HG02884 (cell line): ENCODE data around the gene RASL12.

Experiments used
- ATAC-seq: cut with Tn5 transposase; IDR thresholded peaks from one replicate; pipeline ENCODE4 v1.9.1; 2021; ENCODE audit warnings: mild to moderate bottlenecking, moderate library complexity; ENCODE audit not compliant: unreplicated experiment

The RASL12 gene

DNA sequence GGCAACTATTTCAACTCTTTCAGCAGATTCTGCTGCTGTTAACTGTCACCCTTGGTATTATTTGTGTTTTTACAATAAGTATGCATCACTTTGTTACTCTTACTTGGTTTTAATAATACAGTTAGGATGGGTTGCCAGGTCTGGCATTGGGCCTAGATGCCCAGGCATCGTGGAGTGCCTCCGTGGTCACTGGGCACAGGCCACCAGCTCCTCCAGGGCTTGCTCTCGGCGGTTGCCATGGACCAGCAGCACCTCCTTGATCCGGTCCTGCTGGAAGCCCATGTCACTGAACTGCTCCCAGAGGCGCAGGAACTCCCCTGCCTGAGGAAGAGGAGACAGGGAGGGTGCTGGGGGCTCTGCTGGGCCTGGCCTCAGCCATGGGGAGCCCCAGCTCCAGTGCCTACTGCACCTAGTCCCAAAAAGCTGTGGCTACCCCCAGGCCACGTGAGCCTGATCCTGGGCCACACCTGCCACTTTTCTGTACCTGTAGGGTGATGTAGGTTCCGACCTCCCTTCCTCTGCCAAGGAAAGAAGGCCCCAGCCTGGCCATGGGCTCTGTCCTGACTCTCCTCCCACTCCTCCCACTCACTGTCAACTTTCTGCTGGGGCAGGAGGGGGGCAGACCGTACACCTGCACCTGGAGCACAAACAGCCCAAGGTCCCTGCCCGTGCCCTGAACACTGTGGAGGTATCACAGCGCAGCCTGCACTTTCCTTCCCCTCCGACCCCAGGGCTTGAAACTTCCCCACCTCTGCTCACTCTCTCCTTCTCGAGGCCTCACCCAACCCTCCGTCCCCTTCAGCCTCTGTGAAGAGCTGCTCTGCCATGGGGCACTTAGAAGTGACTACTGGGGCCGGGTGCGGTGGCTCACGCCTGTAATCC is 25.4 kb upstream of the RASL12 start:
- no peak for ATAC-seq

DNA sequence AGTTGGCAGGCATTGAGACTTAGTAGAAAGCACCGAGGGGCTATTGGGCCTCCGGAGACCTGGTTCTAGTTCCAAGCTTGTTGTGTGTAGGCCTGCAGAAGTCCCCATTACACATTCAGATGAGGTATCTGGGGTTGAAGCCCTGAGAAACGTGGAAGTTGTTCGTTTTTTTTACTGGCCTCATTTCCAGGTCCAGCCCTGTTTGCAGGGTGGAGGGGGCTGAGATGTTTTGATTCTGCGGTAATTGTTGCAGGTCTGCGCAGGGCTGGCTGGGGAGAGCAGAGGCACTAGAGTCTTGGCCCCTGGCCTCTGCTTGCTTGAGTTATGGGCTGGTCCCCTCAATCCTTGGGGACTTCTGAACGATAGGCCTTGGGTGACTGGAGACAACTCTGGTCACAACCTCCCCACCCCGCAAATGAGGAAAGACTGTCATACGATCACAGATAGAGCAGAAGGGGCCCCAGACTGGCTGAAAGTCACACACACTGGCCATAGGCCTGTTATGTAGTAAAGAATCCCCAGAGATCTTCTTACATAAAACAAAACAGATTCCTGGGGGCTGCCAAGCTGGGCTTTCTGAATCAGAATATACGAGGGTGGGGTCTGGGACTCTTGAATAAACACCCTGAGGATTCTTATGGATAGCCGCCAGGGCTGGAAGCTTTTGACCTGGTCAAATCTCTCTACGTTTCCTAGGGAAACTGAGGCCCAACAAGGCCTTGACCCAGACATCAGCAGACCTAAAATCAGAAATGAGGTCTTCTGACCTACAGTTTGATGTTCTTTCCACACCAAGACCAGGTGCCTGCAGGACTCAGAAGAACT is 24.4 kb upstream of the RASL12 start:
- ATAC-seq = no peak

DNA sequence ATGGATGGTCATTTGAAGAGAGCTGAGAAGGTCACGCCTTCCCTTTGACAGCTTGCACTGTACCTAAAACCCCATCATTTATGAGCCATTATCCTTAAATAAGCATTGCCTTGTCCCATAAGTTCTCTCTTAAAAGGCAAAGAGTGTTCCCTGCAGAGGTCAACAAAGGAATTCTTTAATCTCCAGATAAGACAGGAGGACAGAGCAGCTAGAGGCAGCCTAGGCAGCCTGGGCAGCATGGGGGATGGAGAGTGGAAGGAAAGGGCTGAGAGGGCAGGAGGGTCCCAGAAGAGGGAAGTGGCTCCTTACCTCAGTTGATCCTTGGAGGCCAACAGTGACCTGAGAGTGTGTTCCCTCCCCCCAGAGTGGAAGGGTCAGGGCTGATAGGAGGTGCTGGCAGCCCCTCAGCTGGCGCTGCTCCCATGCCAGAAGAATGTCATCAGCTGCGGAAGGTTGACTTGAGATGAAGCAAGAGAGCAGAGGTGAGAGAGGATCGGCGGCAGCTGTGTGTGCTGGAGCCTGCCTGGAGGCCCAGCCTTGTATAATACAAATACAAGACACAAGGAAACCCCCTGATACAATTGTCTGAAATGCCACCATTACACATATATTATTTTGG is 21.5 kb upstream of the RASL12 start:
- no peak for ATAC-seq

DNA sequence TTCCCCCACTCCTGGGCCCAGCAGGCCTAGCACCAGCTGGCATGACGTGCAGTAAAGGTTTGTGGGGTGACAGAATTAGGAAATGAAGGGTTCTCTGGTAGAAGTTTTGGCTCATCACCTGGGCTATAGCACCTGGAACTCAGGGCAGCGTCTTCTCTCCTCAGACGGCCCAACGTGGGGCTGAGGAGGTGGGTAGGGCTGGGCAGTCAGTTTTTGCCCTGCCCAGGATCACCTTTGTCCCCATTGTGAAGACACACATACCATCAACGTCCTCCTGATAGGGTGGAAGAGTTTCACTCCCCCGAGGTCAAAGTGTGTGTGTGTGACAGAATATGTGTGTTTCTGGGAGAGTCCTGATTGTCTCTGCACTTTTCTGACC is 20.8 kb upstream of the RASL12 start:
- no peak for ATAC-seq

DNA sequence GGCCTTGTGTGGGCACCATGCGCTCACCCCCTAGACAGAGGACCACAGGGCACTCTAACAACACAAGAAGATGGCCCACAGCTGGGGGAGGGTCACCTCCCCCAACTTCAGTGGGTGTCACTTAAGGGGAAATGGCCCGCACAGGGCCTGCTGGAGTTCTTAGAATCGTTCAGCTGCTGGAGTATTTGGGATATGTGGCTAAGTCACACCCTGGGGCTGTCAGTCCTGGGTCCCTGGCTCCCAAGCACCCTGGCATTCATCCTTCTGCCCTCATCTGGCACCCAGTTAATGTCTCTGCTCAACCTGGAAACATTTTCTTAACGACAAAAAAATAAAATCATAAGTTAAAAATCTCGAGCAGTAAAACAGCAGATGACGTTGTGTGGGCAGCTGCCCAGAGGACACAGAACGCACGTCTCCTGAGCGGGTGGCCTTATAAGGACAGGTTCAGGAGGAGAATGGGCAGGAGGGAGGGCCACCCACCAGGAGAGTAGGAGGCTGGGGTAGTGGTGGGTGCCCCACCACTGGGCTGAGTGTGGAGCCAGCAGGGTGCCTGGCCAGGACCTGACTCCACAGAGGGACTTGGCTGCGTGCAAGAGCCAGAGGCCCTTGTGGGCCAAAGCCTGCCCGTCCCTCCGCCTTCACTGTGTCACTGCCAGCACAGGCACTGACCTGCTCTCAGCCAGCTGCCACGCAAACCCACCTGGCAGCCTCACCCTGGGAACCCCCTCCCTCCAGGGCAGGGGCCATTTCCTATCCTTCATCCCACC is 20.3 kb upstream of the RASL12 start:
- no peak for ATAC-seq

DNA sequence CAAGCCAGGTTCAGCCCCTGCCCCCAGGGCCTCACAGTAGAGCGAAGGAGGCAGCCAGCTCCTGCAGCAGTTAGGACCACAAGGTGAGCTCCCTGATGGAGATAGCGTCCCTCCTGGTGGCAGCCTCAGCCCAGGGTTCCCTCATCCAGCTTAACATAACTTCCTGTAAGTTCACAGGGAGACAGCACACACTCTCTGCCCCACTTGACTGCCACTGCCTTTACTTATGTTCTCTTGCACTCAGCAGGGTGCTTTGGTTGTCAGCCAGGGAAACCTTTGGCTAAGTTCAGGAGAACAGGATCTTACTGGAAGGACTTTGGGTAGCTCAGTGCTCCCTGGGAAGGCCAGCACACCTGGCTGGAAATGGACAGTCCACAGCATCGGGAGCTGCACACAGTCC is 19.6 kb upstream of the RASL12 start:
- ATAC-seq = no peak

DNA sequence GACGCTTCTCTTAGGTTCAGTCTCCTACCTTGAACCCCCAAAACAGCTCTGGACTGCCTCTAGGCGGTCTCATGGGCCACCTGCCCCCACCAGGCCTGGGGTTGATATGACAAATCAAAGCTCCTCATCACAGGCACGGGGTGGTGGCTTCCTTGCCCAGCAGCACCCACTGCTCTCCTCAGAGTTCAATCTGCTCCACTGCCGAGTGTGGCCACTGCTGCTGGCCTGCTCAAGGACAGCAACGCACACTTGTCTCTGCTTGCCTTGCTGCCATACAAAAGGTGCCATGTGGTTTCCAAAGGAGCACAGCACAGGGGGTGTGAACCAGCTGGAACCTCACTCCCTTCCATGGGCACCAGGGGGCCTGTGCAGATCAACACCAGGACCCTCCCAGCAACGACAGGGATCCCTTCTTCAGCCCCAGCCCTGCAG is 18.9 kb upstream of the RASL12 start:
- ATAC-seq = no peak

DNA sequence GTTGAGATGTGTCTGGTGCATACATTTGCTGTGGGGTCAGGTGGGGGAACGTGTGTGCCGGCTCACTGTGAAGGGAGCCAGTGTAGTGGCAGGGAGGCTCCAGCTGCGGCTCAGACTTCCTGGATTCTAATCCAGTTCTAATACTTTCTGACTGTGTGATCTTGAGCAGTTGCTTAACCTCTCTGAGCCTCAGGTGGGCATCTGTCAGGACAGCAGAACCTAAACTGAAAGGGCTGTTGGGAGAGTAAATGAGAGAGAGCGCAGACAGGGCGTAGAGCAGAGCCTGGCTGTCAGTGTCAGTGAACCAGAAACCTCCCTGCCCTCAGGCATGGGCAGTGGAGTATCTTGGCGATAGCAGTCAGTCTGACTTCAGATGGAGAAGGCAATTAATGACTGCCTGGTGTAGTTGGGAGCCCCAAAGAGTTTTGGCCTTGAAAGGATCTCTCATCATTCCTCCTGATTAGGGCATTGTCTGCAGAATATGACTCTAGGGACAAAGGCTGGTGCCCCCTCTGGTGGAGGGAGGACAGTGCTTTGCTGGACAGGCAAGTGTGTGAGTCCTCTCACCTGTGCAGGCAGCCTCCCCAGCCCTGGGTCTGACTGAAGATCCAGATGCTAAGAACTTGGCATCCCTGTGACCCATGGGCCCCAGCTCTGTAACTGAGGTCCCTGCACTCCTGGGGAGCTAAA is 18.3 kb upstream of the RASL12 start:
- ATAC-seq = no peak

DNA sequence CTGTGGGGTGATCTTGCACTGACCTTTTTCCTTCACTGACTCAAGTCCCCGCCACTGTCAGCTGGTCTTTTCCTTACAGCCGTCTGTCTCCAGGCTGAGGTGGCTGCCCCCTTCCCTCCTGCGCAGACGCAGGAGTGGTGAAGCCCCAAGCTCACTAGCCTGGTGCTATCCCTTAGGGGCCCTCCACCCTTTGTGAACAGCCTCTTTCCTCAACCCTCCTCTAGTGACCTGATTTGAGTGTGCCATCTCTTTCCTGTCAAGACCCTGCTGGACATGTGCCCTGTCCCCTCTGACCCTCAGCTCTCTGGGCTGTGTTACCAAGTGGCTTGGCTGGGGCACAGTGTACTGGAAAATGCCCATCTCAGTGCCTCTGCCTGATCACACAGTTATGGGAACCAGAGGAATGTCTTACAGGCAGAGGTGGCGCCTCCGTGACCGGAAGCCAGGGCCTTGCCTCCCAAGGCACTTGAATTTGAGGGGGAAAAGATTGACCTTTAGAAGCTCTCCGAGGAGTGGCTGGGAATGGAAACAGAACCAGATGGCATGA is 17.5 kb upstream of the RASL12 start:
- ATAC-seq = no peak

DNA sequence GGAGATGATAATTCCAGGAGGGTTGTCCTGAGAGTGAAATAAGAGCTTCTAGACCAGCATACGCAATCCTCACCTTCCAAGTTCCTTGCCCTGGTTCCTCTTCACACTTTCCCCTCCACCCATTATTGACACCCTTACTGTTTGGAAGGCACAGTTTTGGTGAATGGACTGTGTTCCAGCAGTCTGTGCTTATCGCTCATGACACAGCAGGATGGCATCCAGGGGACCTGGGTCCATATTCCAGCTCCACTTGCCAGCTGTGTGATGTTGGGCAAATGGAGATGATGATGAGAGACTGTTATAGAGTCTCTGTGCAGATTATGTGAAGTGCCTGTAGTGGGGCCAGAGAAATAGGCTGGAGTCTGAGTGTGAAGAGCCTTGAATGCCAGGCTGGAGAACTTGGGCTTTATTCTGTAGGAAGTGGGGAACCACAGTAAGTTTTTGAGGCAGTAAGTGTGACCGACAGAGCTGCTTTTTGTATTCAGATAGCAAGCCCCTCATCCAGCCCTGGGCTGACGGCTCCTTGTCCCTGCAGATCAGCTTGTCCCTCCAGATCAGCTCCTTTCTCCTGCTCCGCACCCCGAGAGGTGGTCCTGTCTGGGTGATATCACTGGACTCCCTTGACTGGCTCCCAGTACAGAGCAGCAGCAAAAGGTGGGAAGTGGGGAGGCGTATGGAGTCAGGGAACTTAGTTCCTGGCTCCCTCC is 16.9 kb upstream of the RASL12 start:
- no peak for ATAC-seq

DNA sequence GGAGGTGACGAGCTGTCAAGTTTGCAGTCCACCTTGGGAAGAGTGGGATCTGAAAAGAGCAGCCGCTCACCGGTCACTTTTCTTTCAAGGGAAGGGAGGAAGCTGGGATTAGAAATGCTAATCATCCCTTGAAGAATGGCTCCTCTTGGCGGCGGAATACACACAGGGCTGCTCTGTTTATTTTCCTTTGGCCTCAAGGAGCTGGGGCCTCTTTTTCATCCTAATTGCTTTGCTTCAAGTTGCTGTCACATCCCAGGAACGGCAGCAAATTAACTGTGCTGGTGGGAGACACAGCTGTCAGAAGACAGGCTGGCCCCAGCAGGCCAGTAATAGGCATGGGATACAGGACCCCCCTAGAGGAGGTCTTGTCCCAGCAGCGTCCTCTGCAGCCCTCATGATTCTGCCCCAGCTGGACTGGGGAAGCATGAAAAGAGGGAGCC is 15.5 kb upstream of the RASL12 start:
- no peak for ATAC-seq

DNA sequence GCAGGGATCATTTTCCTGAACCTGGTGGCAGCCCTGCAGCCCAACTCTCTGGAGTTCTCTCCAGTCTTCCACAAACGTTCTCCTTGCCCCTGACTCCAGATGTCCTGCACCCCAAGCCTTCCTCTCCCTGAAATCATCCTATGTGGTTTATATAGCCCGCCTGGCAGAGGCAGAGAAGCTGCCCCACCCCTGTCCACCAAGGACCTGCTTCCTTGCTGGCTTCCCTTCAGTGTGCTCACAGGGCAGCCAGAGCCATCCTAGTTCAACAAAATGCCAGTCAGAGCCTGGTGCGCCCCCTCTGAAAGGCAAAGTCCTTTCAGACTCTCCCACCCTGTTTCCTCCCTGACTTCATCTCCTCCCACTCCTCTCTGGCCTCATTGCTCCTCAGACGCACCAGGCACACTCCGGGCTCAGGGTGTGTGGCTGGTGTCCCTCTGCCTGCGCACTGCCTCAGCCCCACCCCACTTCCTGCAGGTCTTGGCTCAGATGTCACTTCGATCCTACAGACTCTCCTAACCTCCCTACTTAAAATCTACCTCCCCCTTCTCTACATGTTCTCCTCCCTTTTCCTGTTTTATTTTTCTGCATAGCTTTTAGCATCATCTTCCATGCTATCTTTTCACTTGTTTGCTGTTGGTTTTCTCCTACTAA is 14.6 kb upstream of the RASL12 start:
- no peak for ATAC-seq

DNA sequence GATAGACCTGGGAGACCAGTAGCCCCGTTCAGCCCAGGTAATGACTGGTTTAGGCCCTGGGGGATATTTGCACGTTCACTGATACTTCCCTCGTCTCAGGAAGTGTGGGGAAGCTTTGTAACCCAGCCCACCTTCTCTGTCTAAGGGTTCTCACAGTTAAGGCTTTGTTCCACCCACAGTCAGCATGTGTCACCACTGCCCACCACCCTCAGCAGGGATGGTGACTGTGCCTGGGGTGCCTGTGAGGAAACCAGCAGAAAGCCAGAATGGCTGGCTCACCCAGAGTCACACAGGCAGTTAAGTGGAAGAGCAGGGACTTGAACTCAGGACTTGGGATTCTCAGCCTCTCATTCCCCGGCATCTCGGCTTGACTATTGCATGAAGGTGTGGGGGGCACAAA is 14.0 kb upstream of the RASL12 start:
- ATAC-seq = no peak

DNA sequence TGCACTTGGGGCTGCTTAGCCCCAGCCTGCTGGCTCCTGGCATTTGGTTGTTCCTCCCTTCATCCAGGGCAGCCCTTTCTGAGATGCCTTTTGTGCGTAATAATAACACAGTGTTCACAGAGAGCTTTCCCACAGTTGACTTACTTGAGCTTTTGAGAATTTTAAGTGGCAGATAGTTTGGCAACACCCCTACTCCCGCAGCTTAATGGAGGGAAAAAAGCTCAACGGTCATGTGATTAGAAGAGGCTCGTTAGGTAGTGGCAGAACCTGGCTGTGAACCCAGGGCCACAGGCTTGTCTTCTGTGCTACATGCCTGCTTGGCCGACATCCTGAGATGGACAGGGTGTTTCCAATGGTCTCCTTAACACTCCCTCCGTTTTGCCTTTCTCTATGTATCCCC is 13.5 kb upstream of the RASL12 start:
- no peak for ATAC-seq

DNA sequence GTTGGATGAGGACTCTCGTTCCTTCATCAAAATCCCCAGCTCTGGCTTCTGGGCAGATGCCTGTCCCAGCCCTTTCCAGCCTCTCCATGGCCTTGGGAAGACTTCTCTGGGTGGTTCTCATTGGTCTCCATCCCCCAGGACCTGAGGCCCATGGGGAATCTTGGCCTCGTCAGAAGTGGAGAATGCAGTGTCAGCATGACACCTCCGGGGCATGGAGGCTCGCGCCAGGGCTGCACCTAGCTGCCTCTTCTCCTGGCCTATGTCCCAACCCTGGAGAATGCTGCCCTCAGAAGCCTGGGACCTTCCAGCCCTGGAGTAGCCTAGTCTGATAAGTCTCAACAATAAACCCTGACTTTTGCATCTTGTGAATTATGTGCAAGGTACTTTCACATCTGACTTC is 11.8 kb upstream of the RASL12 start:
- no peak for ATAC-seq

DNA sequence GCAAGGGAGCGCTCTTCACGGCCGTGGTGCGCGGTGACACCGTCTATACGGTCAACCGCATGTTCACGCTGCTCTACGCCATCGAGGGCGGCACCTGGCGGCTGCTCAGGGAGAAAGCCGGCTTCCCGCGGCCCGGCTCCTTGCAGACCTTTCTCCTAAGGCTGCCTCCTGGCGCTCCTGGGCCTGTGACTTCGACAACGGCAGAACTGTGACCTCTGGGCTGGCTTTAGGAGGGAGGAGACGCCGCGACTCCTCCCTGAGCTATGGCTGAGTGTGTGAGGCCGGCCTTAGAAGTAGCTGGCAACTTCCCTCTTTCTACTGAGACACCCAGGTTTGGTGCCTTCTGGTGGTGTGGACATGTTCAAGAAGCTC is 10.2 kb upstream of the RASL12 start:
- ATAC-seq = no peak

DNA sequence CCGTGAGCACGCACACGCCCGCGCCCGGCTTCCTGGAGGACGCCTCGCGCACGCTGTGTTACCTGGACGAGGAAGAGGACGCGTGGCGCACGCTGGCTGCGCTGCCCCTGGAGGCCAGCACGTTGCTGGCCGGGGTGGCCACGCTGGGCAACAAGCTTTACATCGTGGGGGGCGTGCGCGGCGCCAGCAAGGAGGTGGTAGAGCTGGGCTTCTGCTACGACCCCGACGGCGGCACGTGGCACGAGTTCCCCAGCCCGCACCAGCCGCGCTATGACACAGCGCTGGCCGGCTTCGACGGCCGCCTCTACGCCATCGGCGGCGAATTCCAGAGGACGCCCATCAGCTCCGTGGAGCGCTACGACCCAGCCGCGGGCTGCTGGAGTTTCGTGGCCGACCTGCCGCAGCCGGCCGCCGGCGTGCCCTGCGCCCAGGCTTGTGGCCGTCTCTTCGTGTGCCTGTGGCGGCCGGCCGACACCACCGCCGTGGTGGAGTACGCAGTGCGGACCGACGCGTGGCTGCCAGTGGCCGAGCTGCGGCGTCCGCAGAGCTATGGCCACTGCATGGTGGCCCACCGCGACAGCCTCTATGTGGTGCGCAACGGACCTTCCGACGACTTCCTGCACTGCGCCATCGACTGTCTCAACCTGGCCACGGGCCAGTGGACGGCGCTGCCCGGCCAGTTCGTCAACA is 9.6 kb upstream of the RASL12 start:
- no peak for ATAC-seq

DNA sequence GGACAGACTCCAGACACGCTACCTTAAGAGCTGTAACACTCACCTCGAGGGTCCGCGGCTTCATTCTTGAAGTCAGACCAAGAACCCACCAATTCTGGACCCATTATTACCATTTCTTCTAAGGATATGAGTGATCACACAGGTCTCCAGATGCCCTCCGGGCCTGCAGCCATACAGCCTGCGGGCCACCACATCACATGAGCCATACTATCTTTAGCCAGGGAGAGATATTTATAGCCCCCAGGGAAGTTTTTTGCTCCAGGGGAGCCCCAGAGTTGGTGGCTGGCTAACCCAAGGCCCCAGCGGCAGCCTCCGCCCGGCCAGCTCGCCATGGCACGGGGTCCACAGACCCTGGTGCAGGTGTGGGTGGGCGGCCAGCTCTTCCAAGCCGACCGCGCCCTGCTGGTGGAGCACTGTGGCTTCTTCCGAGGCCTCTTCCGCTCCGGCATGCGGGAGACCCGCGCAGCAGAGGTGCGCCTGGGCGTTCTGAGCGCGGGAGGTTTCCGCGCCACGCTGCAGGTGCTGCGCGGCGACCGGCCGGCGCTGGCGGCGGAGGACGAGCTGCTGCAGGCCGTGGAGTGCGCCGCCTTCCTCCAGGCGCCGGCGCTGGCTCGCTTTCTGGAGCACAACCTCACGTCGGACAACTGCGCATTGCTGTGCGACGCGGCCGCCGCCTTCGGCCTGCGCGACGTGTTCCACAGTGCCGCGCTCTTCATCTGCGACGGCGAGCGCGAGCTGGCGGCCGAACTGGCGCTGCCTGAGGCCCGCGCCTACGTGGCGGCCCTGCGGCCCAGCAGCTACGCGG is 8.9 kb upstream of the RASL12 start, which contains the start of gene KBTBD13:
Gene KBTBD13, plus strand, starts transcription at position 261 of the 805 bp plus-strand sequence. Its CDS starts 70 bp downstream, at position 331.
- ATAC-seq = no peak
